Urinary bladder (tissue), 2 donors: ENCODE measurements around the gene PELI1. TPM values are rescaled to one million over a fixed set of nuclear protein-coding genes. Genes with fewer than 3 reads are reported as not detected.

Source experiments
- polyA plus RNA-seq: library from polyadenylated mRNA; stranded (reverse); fragments of 200-250 nt; gene quantifications from one replicate; pipeline ENCODE4 v1.2.3, GENCODE V29; 2013
- total RNA-seq: library from RNA; depleted of rRNA; stranded (reverse); fragments of >200 nt; gene quantifications from one replicate; pipeline ENCODE4 v1.2.3, GENCODE V29; 2014
- donor health status: healthy.

Gene PELI1
- total and polyA plus RNA-seq, 2 donors = 15.4 to 43.4 TPM

Other genes with a start within 250 kb of the PELI1 start
- 64.4 TPM for gene VPS54, start 125.0 kb downstream of the PELI1 start, total RNA-seq
- 14.0 TPM for gene VPS54, start 125.0 kb downstream of the PELI1 start, polyA plus RNA-seq